HG02852 (cell line): ENCODE results near the gene SUPT16H.
"Not testable (repeated sequence)": the region's sequence is repeated elsewhere in the genome, so short reads cannot be mapped to it uniquely, and the experiment has no call there.

Experiments used
- ATAC-seq: cut with Tn5 transposase; IDR thresholded peaks from one replicate; pipeline ENCODE4 v1.9.1; 2021; ENCODE audit warnings: mild to moderate bottlenecking, moderate library complexity; ENCODE audit not compliant: unreplicated experiment

Gene SUPT16H

DNA sequence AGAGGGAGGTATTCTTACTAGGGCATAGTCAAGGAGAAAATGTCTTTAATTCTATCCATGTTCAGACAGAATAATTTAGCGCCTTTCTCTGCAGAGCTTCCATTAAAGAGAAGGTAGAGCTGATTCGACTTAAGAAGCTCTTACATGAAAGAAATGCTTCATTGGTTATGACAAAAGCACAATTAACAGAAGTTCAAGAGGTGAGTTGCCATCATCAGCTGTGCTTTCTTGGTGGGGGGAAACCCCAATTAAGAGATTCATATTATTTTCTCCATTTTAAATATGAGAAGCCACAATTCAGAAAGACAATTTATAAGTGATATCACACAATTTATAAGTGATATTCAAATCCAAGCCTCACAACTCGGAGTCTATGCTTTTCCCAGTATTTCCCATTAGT, 76.2 kb downstream of the SUPT16H start:
- no peak for ATAC-seq

DNA sequence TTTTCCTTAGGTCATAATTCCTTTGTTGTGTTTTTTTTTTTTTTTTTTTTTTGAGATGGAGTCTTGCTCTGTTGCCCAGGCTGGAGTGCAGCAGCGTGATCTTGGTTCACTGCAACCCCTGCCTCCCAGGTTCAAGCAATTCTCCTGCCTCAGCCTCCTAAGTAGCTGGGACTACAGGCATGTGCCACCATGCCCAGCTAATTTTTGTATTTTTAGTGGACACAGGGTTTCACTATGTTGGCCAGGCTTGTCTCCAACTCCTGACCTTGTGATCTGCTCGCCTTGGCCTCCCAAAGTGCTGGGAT, 81.0 kb downstream of the SUPT16H start:
- not testable (repeated sequence) for ATAC-seq

DNA sequence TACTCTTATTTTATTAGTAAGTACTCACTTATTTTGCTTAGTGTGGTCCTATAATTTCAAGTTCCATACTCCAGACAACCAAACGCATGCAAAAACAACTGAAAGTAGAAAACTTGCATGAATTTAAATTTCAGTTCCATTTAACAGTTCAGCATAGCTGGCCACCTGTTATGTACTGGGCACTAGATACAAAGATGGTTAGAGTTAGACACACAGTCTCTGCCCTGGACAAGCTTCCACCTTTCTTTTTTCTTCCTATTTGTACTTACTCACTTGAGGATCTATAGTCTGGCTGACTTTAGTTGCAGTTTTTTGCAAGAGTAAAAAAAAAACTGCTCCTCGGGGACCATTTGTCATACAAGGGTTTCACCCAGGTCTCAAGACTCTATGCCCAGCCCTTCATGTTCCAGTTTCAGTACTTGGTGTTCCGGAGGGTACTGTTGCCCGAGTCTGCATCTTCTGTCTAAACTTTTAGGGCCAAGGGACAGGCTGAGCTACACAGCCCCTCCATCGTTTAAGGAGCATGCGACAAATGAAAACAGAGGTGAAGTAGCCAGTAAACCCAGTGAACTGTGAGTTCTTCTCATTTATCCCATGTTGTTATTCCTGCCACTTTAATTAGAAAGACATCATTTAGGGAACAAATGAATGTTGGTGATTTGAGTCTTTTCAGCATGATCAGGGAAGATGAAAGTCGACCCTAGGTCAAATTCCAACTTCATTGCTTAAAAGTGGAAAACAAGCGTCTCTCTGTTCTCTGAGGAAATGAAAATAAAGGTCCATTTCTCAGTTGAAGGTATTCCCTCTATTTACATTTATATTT, 81.6 kb downstream of the SUPT16H start:
- no peak for ATAC-seq
